PFSK-1 (cell line): Measurements from ENCODE around the gene CCN5.

Source experiments
- POLR2AphosphoS5 ChIP-seq: IDR thresholded peaks from 2 replicates; pipeline ENCODE4 v1.6.1; 2012; ENCODE audit warnings: low read depth, mild to moderate bottlenecking, control low read depth, low read length, moderate library complexity
- REST ChIP-seq, 2 experiments: IDR thresholded peaks; 2 replicates each; pipeline versions ENCODE4 v1.6.1 to v1.8.0; 2011 to 2012; ENCODE audit warnings: low read depth in 2 of 2, low read length in 2 of 2, control low read depth in 1 of 2, inconsistent platforms in 1 of 2, mild to moderate bottlenecking in 1 of 2, moderate library complexity in 1 of 2; ENCODE audit not compliant: insufficient read depth in 1 of 2
- SIN3A ChIP-seq: IDR thresholded peaks from 2 replicates; pipeline ENCODE4 v1.6.1; 2012; ENCODE audit warnings: mild to moderate bottlenecking, low read length, moderate library complexity, borderline replicate concordance; ENCODE audit not compliant: insufficient read depth

- no peak for TF ChIP-seq REST (IDR thresholded peaks at IDR 0.05; ENCODE audit: insufficient read depth in 1 of 2, low read depth in 2 of 2, low read length in 2 of 2)
- no peak for TF ChIP-seq POLR2AphosphoS5
- TF ChIP-seq SIN3A, result no peak
Observed at GRCh38 chr20:44735816-44736169, 20.6 kb downstream of the CCN5 start.
